ENCODE measurements around the gene NKAIN2. TPM values are rescaled to one million over a fixed set of nuclear protein-coding genes. Genes with fewer than 3 reads are reported as not detected.

NKAIN2 gene
- total and polyA plus RNA-seq, 9 of the 15 experiments (the other 6 are each of a cell fraction or from before 2014, with no cell fraction given): not detected

DNA sequence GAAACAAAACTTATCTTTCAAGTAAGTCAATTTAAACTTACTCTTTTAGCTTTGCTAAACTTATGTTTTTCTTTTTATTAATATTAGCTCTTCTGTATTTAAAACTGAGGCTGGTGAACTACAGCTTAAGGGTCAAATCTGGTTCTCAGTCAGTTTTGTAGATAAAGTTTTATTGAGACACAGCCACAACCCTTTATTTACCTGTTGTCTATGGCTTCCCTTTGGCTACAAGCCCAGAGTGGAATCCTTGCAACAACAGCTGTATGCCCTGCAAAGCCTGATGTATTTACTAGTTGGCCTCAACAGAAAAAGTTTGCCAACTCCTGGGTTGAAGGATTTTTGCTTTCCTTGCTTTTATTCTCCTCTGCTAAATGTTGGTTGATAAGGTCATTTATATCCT is 667.1 kb downstream of the NKAIN2 start:
- no peak overlapping the region for H3K4me3 ChIP-seq
- ChIA-PET CTCF (ENCODE audit: low intra/inter-chr PET ratio) (no interaction called here), POLR2A (no interaction called here)
- H2AFZ ChIP-seq (ENCODE audit: low read depth, low read length): no peak overlapping the region
- TF ChIP-seq PRPF4 (IDR thresholded peaks at IDR 0.05; ENCODE audit: insufficient read depth, low read depth, low read length, poor library complexity, severe bottlenecking): no peak
- no peak for TF ChIP-seq ZBTB5 (IDR thresholded peaks at IDR 0.05)
- no peak for TF ChIP-seq MTA3 (IDR thresholded peaks at IDR 0.05; ENCODE audit: borderline replicate concordance)
- TF ChIP-seq ZNF217 (CRISPR knock-in tag; IDR thresholded peaks at IDR 0.05): no peak
- no peak for TF ChIP-seq RNF2 (IDR thresholded peaks at IDR 0.05)
- TF ChIP-seq EHMT2 (IDR thresholded peaks at IDR 0.05): no peak
- no peak for TF ChIP-seq FOXO4 (CRISPR knock-in tag; IDR thresholded peaks at IDR 0.05)
- no peak for TF ChIP-seq HNRNPLL (IDR thresholded peaks at IDR 0.05; ENCODE audit: low read depth, low read length, poor library complexity, severe bottlenecking)
- no peak for TF ChIP-seq POLR2A (conservative IDR thresholded peaks at IDR 0.05)
- no peak overlapping the region for H3K9ac ChIP-seq (ENCODE audit: insufficient read depth in 1 of 2, low read depth in 2 of 2, low read length in 2 of 2)
- H3K27ac ChIP-seq (ENCODE audit: extremely low read depth, low read depth, low read length): no peak overlapping the region
- BruUV-seq (replicated peaks): no TSS peak
- no peaks in the 10 kb centered on the region for H3K4me1 ChIP-seq (replicated peaks in 1 of 2; ENCODE audit: control insufficient read depth in 2 of 2, insufficient read depth in 2 of 2, low read length in 2 of 2)
- no peak for DNase-seq (ENCODE audit: extremely low read depth in 1 of 4, low spot score in 3 of 4)
- H3K9me3 ChIP-seq (replicated peaks; ENCODE audit: control insufficient read depth, insufficient read depth, low read depth, low read length): no peaks in the 10 kb centered on the region
- intact Hi-C loops (cut with micrococcal nuclease) (no loop called here), in situ Hi-C loops (cut with MboI) (no loop called here)
- no peak for FAIRE-seq
- no peaks in the 10 kb centered on the region for H3K79me2 ChIP-seq (ENCODE audit: control insufficient read depth, insufficient read depth, low read length)
- ATAC-seq: no peak
- H4K20me1 ChIP-seq (replicated peaks; ENCODE audit: control insufficient read depth, insufficient read depth, low read length): no peaks in the 10 kb centered on the region
- no peaks in the 10 kb centered on the region for H3K27me3 ChIP-seq (ENCODE audit: control insufficient read depth in 2 of 2, insufficient read depth in 2 of 2, low read length in 2 of 2)
- H3K9me1 ChIP-seq (ENCODE audit: control insufficient read depth, insufficient read depth, low read length): no peaks in the 10 kb centered on the region
- H3K36me3 ChIP-seq (ENCODE audit: control insufficient read depth, insufficient read depth, low read length): no peaks in the 10 kb centered on the region
- H3K4me2 ChIP-seq (ENCODE audit: insufficient read depth, low read length): no peak overlapping the region
